ENCODE results near the gene ADCY2. TPM values are rescaled to one million over a fixed set of nuclear protein-coding genes. Genes with fewer than 3 reads are reported as not detected.

The ADCY2 gene
- total RNA-seq, 1 donor from 2014 or later: 0.59 TPM

DNA sequence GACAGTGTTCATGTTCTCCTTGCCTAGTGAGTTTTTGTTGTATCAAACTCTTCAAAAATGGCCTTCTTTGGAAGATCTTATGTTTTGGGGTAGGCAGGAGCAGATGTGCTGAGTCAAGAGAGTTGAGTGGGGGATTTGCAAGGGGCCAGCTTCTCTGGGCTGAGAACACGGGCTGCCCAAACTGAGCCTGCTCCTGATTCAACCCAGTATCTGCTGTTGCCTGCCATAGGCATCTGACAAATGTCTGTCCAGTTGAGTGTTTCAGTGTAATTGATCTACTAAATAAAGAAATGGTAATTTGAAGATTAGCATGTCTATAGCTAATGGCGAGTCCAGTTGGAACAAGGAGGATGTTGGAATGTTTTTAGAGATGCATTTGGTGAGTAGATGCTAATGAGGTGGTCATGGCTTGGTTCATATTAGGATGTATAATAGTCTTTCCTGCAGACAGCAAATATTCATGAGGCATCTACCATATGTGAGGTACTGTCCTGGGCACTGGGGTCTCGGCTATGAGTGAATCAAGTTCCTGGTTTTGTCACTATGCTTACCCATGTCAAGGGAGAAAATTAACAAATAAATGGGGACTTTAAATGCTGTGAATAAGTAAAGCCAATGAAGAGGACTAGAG lies 119.5 kb downstream of the ADCY2 start:
- H3K27ac ChIP-seq: no peak overlapping the region
- no peaks in the 10 kb centered on the region for H3K36me3 ChIP-seq
- no peak overlapping the region for H3K4me3 ChIP-seq
- no peaks in the 10 kb centered on the region for H3K4me1 ChIP-seq
- no peaks in the 10 kb centered on the region for H3K27me3 ChIP-seq (ENCODE audit: low read depth)
- intact Hi-C loops (cut with DNase I): no loop called here
- TF ChIP-seq, protein P1, sequence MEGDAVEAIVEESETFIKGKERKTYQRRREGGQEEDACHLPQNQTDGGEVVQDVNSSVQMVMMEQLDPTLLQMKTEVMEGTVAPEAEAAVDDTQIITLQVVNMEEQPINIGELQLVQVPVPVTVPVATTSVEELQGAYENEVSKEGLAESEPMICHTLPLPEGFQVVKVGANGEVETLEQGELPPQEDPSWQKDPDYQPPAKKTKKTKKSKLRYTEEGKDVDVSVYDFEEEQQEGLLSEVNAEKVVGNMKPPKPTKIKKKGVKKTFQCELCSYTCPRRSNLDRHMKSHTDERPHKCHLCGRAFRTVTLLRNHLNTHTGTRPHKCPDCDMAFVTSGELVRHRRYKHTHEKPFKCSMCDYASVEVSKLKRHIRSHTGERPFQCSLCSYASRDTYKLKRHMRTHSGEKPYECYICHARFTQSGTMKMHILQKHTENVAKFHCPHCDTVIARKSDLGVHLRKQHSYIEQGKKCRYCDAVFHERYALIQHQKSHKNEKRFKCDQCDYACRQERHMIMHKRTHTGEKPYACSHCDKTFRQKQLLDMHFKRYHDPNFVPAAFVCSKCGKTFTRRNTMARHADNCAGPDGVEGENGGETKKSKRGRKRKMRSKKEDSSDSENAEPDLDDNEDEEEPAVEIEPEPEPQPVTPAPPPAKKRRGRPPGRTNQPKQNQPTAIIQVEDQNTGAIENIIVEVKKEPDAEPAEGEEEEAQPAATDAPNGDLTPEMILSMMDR (IDR thresholded peaks at IDR 0.05): no peak
- no peak for DNase-seq
- H3K9me3 ChIP-seq: no peaks in the 10 kb centered on the region
- no peak for ATAC-seq

DNA sequence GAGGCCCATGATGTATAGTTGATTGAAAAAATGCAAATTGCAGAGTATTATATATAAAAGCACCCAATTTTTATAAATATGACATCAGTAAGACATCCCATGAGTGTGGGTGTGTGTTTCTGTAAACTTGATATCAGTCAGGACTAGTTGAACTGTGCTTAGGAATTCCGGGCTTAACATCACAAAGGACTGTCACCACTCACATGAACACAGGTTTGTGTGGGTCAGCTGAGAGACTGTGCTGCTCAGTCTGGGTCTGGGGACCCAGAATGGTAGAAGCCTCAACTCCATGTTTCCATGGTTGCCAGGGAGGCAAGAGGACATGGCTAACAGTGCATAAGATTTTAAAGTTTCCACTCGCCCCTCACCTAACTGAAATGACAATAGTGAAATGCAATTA lies 120.3 kb downstream of the ADCY2 start:
- no peak for ATAC-seq

DNA sequence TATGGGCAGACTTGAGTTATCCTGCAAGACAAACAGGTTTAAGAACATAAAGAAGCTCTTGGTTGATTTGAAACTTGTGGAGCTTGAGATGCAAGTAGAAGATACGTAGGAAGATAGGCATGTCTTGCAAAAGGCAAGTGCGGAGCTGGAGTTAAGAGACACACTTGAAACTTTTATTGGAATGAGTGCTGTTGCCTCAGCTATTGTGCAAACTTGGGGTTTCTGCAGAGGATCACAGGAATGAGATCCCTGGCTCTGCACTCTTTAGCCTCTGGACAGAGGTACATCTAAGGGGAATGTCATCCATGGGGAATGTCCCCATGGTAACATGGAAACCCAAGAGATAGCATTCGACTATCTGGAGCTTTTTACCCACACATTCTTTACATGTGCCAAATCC lies 121.1 kb downstream of the ADCY2 start:
- TF ChIP-seq, protein P1 (IDR thresholded peaks at IDR 0.05): no peak
- Histone ChIP-seq H3K27ac (no peak overlapping the region), H3K4me3 (no peak overlapping the region), H3K36me3 (no peaks in the 10 kb centered on the region), H3K27me3 (ENCODE audit: low read depth) (no peaks in the 10 kb centered on the region), H3K4me1 (no peaks in the 10 kb centered on the region), H3K9me3 (no peaks in the 10 kb centered on the region)
- DNase-seq (no peak), ATAC-seq (no peak)
- intact Hi-C loops (cut with DNase I): no loop called here

More for the DNA sequence above, 120.3 kb downstream of the ADCY2 start:
- TF ChIP-seq, protein P1 (IDR thresholded peaks at IDR 0.05): no peak
- intact Hi-C loops (cut with DNase I): no loop called here
- no peak overlapping the region for H3K4me3 ChIP-seq
- H3K9me3 ChIP-seq: no peaks in the 10 kb centered on the region
- no peaks in the 10 kb centered on the region for H3K4me1 ChIP-seq
- H3K27me3 ChIP-seq (ENCODE audit: low read depth): no peaks in the 10 kb centered on the region
- H3K27ac ChIP-seq: no peak overlapping the region
- no peaks in the 10 kb centered on the region for H3K36me3 ChIP-seq
- no peak for DNase-seq

DNA sequence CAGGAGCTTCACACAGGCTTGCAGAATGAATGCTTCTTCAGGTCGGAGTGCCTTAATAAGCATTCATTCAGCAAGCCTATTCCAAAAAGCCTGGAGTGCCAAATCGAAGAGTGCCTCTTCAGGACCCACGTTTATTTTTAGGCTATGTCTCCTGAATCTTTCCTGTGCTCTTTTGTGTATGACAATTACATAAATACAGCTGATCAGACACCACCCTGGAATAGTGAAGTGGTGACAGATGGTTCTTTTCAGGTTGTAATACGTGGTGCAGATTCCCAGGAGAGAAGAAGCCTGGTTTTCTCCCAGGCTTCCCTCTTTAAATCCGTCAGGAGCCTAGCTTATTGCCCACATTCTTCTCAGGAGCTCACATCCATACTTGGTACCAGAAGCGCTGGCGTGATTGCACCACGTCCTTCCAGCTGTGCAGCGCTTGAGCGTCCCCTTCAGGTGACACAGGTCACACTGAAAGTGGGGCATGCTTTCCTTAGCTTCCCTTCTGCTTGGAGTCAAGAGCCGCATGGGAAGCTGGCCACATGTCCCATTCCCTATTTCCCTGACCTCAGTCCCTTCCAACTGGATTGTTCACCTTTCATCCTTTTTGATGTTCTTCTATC lies 123.1 kb downstream of the ADCY2 start:
- no peak overlapping the region for H3K4me3 ChIP-seq
- no peaks in the 10 kb centered on the region for H3K9me3 ChIP-seq
- no peaks in the 10 kb centered on the region for H3K36me3 ChIP-seq
- ATAC-seq (no peak), DNase-seq (no peak)
- H3K27me3 ChIP-seq (ENCODE audit: low read depth): no peaks in the 10 kb centered on the region
- no peak overlapping the region for H3K27ac ChIP-seq
- intact Hi-C loops (cut with DNase I): no loop called here
- TF ChIP-seq, protein P1 (IDR thresholded peaks at IDR 0.05): no peak
- H3K4me1 ChIP-seq: no peaks in the 10 kb centered on the region

DNA sequence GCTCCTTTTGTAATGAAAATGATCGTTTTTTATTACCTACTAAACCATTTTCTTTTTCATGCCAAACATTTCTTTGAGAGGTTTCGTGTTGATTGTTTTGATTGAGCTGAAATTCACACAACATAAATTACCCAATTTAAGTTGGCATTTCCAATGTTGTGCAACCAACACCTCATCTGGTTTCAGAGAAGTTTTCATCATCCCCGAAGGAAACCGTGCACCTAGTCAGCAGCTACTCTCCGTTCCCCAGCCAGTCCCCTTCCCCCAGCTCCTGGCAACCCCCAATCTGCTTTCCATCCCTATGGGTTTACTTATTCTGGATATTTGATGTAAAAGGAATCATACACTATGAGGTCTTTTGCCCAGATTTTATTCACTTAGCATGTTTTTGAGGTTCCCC lies 123.6 kb downstream of the ADCY2 start:
- intact Hi-C loops (cut with DNase I): no loop called here

More for the DNA sequence above, 123.6 kb downstream of the ADCY2 start:
- TF ChIP-seq, protein P1 (IDR thresholded peaks at IDR 0.05): no peak
- Histone ChIP-seq H3K4me3 (no peak overlapping the region), H3K9me3 (no peaks in the 10 kb centered on the region), H3K27ac (no peak overlapping the region), H3K27me3 (ENCODE audit: low read depth) (no peaks in the 10 kb centered on the region), H3K36me3 (no peaks in the 10 kb centered on the region), H3K4me1 (no peaks in the 10 kb centered on the region)
- ATAC-seq (no peak), DNase-seq (no peak)
